Mammary epithelial cell (primary cell): ENCODE results near the gene DHX38.

Source experiments
- EZH2 ChIP-seq: IDR thresholded peaks from 2 replicates; pipeline ENCODE4 v1.6.1; 2012; ENCODE audit warnings: low read length, inconsistent platforms, borderline replicate concordance
- TF ChIP-seq, protein P1 (sequence below), 2 donors: IDR thresholded peaks in 1 of 2; conservative IDR thresholded peaks in 1 of 2; 2 replicates each; pipeline ENCODE4 v1.5.1; 2011 to 2012; ENCODE audit warnings: inconsistent platforms in 2 of 2, low read length in 2 of 2, mild to moderate bottlenecking in 2 of 2, control low read depth in 1 of 2, low read depth in 1 of 2; ENCODE audit not compliant: insufficient read depth in 1 of 2; ENCODE audit errors: extremely low read depth in 1 of 2

DNA sequence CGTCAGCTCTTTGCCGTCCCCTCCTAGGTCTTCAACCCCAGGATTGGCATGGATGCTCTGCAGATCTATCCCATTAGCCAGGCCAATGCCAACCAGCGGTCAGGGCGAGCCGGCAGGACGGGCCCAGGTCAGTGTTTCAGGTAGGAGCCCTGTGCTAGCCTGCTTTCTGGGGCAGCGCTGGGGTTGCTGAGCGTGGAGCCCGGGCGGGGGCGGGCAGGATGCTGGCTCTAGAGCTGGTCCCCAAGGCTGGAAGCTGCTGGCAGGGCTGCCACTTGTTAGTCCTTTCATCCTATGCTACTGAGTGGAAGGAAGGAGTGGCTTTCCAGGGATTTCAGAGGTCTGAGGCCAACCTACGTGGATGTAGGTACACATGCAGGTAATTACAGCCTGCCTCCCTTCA lies 12.3 kb downstream of the DHX38 start:
- TF ChIP-seq, protein P1, sequence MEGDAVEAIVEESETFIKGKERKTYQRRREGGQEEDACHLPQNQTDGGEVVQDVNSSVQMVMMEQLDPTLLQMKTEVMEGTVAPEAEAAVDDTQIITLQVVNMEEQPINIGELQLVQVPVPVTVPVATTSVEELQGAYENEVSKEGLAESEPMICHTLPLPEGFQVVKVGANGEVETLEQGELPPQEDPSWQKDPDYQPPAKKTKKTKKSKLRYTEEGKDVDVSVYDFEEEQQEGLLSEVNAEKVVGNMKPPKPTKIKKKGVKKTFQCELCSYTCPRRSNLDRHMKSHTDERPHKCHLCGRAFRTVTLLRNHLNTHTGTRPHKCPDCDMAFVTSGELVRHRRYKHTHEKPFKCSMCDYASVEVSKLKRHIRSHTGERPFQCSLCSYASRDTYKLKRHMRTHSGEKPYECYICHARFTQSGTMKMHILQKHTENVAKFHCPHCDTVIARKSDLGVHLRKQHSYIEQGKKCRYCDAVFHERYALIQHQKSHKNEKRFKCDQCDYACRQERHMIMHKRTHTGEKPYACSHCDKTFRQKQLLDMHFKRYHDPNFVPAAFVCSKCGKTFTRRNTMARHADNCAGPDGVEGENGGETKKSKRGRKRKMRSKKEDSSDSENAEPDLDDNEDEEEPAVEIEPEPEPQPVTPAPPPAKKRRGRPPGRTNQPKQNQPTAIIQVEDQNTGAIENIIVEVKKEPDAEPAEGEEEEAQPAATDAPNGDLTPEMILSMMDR (conservative IDR thresholded peaks at IDR 0.05 in 1 of 2, IDR thresholded peaks at IDR 0.05 in 1 of 2; ENCODE audit: extremely low read depth in 1 of 2, insufficient read depth in 1 of 2, low read depth in 1 of 2, low read length in 2 of 2) = no peak
- TF ChIP-seq EZH2 = no peak
